ENCODE data around the gene ZNF827.

ZNF827 gene

DNA sequence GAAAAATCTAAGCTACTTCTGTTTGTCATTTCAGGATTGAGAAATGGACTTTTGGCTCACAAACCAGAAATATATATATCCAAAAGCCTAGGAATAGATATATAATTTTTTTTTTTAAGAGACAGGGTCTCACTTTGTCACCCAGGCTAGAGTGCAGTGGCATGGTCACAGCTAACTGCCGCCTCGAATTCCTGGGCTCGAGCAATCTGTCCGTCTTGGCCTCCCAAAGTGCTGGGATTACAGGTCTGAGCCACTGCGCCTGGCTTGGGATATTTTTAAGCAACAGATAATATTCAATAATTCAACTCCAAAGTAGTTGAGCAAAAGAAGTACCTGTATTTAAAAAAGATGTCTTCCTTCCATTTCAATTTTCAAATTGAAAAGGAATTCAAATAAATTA, 146.2 kb downstream of the ZNF827 start:
- Histone ChIP-seq H3K27me3 (replicated peaks; ENCODE audit: control insufficient read depth, insufficient read depth, low read length) (no peaks in the 10 kb centered on the region), H3K4me3 (replicated peaks; ENCODE audit: low read depth, low read length) (no peak overlapping the region), H3K36me3 (ENCODE audit: control insufficient read depth, insufficient read depth, low read length) (peaks cover 1% of the 10 kb centered on the region)
- TF ChIP-seq, protein P1, sequence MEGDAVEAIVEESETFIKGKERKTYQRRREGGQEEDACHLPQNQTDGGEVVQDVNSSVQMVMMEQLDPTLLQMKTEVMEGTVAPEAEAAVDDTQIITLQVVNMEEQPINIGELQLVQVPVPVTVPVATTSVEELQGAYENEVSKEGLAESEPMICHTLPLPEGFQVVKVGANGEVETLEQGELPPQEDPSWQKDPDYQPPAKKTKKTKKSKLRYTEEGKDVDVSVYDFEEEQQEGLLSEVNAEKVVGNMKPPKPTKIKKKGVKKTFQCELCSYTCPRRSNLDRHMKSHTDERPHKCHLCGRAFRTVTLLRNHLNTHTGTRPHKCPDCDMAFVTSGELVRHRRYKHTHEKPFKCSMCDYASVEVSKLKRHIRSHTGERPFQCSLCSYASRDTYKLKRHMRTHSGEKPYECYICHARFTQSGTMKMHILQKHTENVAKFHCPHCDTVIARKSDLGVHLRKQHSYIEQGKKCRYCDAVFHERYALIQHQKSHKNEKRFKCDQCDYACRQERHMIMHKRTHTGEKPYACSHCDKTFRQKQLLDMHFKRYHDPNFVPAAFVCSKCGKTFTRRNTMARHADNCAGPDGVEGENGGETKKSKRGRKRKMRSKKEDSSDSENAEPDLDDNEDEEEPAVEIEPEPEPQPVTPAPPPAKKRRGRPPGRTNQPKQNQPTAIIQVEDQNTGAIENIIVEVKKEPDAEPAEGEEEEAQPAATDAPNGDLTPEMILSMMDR (IDR thresholded peaks at IDR 0.05; ENCODE audit: insufficient read depth, low read length, poor library complexity, severe bottlenecking), result no peak
- no peak for DNase-seq (ENCODE audit: extremely low read depth, insufficient read length)

DNA sequence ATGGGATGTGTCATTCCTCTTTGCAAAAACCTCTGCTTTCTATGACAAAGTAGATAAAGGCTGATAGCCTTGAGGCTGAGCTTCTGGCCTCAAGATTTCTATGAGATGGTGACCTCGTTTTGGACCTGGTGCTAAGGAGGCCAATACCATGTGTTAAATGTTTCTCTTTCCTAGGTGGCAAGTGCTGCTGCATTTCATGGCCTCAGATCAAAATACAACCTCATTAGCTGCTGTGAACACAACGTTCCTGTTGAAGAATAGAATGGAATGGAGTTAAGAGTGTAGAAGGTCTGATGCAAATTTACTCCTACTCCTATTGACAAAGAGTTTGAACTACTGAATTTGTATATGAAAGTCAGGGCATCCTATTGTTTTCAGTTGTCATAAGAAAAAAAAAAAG, 146.6 kb downstream of the ZNF827 start:
- no peaks in the 10 kb centered on the region for H3K27me3 ChIP-seq (replicated peaks; ENCODE audit: control insufficient read depth, insufficient read depth, low read length)
- peaks cover 1% of the 10 kb centered on the region for H3K36me3 ChIP-seq (ENCODE audit: control insufficient read depth, insufficient read depth, low read length)
- DNase-seq (ENCODE audit: extremely low read depth, insufficient read length), result no peak
- TF ChIP-seq, protein P1 (IDR thresholded peaks at IDR 0.05; ENCODE audit: insufficient read depth, low read length, poor library complexity, severe bottlenecking), result no peak
- H3K4me3 ChIP-seq (replicated peaks; ENCODE audit: low read depth, low read length), result no peak overlapping the region

DNA sequence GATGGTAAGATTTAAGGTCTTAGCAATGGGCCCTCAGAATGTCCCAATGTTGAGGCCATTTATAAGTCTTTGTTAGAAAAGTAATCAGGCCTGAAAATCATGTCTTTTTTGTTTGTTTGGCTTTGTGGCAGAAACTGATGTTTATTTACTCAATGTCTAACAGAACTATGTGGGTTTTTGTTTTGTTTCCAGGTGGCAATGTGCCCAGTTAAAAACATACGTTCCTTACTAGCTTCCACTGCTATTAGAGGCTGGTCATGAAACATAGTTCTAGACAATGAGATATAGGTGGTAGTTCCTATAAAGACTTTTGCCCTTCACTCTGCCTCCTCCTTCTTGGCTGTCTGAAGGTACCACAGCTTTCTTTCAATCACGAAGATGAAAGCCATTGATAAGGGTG, 149.9 kb downstream of the ZNF827 start:
- DNase-seq (ENCODE audit: extremely low read depth, insufficient read length), result no peak
- peaks cover 1% of the 10 kb centered on the region for H3K36me3 ChIP-seq (ENCODE audit: control insufficient read depth, insufficient read depth, low read length)
- no peak overlapping the region for H3K4me3 ChIP-seq (replicated peaks; ENCODE audit: low read depth, low read length)
- no peaks in the 10 kb centered on the region for H3K27me3 ChIP-seq (replicated peaks; ENCODE audit: control insufficient read depth, insufficient read depth, low read length)
- TF ChIP-seq, protein P1 (IDR thresholded peaks at IDR 0.05; ENCODE audit: insufficient read depth, low read length, poor library complexity, severe bottlenecking), result no peak

DNA sequence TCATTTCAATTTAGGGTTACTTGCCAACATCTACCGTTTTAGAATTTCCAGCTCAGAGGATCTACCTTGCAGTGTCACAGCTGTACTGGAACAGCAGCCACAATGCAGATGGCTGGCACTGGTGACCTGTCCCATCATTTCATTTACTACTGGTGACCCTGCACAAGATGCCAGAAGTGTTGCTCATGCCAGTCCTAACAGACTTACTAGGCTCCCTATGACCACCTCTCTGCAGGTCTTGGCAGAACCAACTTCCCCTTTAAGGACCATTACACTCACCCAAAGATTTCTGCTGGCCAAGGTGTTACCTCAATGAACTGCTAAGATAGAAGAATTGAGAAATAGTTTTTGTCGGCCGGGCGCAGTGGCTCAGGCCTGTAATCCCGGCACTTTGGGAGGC, 151.8 kb downstream of the ZNF827 start:
- no peak for DNase-seq (ENCODE audit: extremely low read depth, insufficient read length)
- H3K4me3 ChIP-seq (replicated peaks; ENCODE audit: low read depth, low read length), result no peak overlapping the region
- TF ChIP-seq, protein P1 (IDR thresholded peaks at IDR 0.05; ENCODE audit: insufficient read depth, low read length, poor library complexity, severe bottlenecking), result no peak
- H3K36me3 ChIP-seq (ENCODE audit: control insufficient read depth, insufficient read depth, low read length), result peaks cover 4% of the 10 kb centered on the region
- H3K27me3 ChIP-seq (replicated peaks; ENCODE audit: control insufficient read depth, insufficient read depth, low read length), result no peaks in the 10 kb centered on the region

DNA sequence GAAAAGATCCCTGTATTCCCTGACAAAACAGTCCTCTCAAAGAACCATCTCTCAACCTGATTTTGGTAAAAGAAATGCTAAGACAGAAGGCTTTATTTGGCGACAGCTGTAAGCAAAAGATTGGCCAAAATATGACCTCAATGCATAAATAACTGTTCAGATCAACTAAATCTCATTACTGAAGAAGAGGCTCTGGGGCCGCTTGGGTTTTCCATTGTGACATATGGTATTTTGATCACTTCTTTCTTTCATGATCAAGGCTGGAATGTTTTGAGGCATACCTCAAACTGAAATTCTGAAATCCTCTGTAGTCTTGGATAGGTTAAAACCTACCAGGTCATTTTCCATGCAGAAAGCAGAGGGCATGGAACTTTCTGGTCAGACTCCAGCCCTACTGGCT, 152.4 kb downstream of the ZNF827 start:
- no peaks in the 10 kb centered on the region for H3K27me3 ChIP-seq (replicated peaks; ENCODE audit: control insufficient read depth, insufficient read depth, low read length)
- H3K36me3 ChIP-seq (ENCODE audit: control insufficient read depth, insufficient read depth, low read length), result peaks cover 4% of the 10 kb centered on the region
- H3K4me3 ChIP-seq (replicated peaks; ENCODE audit: low read depth, low read length), result no peak overlapping the region
- TF ChIP-seq, protein P1 (IDR thresholded peaks at IDR 0.05; ENCODE audit: insufficient read depth, low read length, poor library complexity, severe bottlenecking), result no peak
- DNase-seq (ENCODE audit: extremely low read depth, insufficient read length), result no peak

DNA sequence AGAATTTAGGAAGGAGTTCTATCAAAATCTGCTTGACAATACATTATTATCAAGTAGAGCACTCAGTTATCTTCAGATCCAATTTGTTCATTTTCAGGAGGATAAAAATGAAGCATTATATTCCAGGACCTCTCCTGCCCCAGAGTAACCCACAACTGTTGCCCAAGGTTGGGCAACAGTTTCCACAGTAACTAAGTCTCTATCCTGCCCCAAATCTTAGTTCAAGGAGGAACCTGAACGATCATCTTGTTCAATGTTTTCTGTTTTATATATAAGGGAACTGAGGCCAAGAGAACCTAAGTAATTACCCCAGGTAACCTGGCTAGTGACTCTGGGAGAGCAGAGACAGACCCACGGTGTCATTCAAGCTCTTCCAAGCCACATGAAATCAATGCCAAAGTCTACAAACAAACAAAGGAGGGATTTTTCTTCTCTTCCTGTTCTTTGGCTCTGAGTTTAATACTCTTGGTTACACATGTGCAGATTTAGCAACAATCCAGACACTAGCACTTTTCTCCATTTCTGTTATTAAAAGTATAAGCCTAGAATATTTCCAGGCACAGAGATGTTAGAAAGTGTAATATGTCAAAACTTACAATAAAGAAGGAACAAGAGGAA, 153.1 kb downstream of the ZNF827 start:
- Histone ChIP-seq H3K27me3 (replicated peaks; ENCODE audit: control insufficient read depth, insufficient read depth, low read length) (no peaks in the 10 kb centered on the region), H3K4me3 (replicated peaks; ENCODE audit: low read depth, low read length) (no peak overlapping the region), H3K36me3 (ENCODE audit: control insufficient read depth, insufficient read depth, low read length) (peaks cover 4% of the 10 kb centered on the region)
- DNase-seq (ENCODE audit: extremely low read depth, insufficient read length), result no peak
- TF ChIP-seq, protein P1 (IDR thresholded peaks at IDR 0.05; ENCODE audit: insufficient read depth, low read length, poor library complexity, severe bottlenecking), result no peak

Data from GM06990 (cell line).